Stimulated activated CD4-positive, alpha-beta T cell treated with anti-CD3 and anti-CD28 coated beads, Interleukin-4, amount 100 ng/mL, for 48 hours (primary cell): Measurements from ENCODE around the gene COX19.

Source experiments
- DNase-seq, 2 donors: peaks; one replicate each; pipeline ENCODE4 v3.0.0-alpha.2; 2020; ENCODE audit warnings: low read depth in 2 of 2

Gene COX19

GRCh38 chr7:978049-978346 is 2.6 kb upstream of the COX19 start:
- DNase-seq: no peak

- no peak for DNase-seq
Measured at GRCh38 chr7:977326-978048, 2.1 kb upstream of the COX19 start.

GRCh38 chr7:976901-977325 is 1.6 kb upstream of the COX19 start:
- no peak for DNase-seq

GRCh38 chr7:975702-976473 is 539 bp upstream of the COX19 start:
- DNase-seq: no peak

GRCh38 chr7:974172-974571 is 1.2 kb downstream of the COX19 start:
- DNase-seq: no peak

- DNase-seq: no peak
Measured at GRCh38 chr7:973312-973711, 2.0 kb downstream of the COX19 start.

GRCh38 chr7:972676-973309 is 2.6 kb downstream of the COX19 start:
- DNase-seq: no peak

- DNase-seq: no peak
Measured at GRCh38 chr7:972110-972509, 3.2 kb downstream of the COX19 start.

GRCh38 chr7:970744-971143 is 4.6 kb downstream of the COX19 start:
- no peak for DNase-seq

GRCh38 chr7:969403-969802 is 5.9 kb downstream of the COX19 start:
- DNase-seq: no peak

- DNase-seq: no peak
Measured at GRCh38 chr7:968205-969105, 6.9 kb downstream of the COX19 start.

GRCh38 chr7:967361-968082 is 7.8 kb downstream of the COX19 start:
- no peak for DNase-seq

GRCh38 chr7:966291-967069 is 8.9 kb downstream of the COX19 start:
- no peak for DNase-seq

- DNase-seq: no peak
Measured at GRCh38 chr7:964401-965231, 10.7 kb downstream of the COX19 start.

- no peak for DNase-seq
Measured at GRCh38 chr7:963236-964078, 11.9 kb downstream of the COX19 start.

- no peak for DNase-seq
Measured at GRCh38 chr7:962401-963081, 12.8 kb downstream of the COX19 start.

GRCh38 chr7:961546-962400 is 13.6 kb downstream of the COX19 start:
- no peak for DNase-seq
